MCF 10A (cell line): ENCODE results near the gene TMEM212. TPM values are rescaled to one million over a fixed set of nuclear protein-coding genes. Genes with fewer than 3 reads are reported as not detected.

ENCODE experiments used
- BruUV-seq: library from RNA; stranded (reverse); fragments of 400-500 nt; replicated peaks from 2 replicates; lab custom pipeline; 2021; lab: Mats Ljungman, UMichigan
- CTCF ChIA-PET: fragments of 300-600 bp; sonication (Branson Sonifier 250); formaldehyde crosslinking; extraction: SDS; loops from one replicate; lab custom pipeline; 2021; ENCODE audit warnings: antibody characterized with exemption, inconsistent platforms; lab: Yijun Ruan, JAX
- POLR2A ChIA-PET: fragments of 300-600, 350-650 bp; sonication (Branson Sonifier 250); formaldehyde crosslinking; extraction: SDS; loops from one replicate; lab custom pipeline; 2020; ENCODE audit warnings: antibody characterized with exemption, inconsistent platforms; lab: Yijun Ruan, JAX
- DNase-seq: peaks from one replicate; pipeline ENCODE4 v3.0.0-alpha.2; 2018; ENCODE audit not compliant: unreplicated experiment
- H3K27ac Mint-ChIP-seq: one replicate; pipeline ENCODE4 v1.8.0; 2022; ENCODE audit warnings: mild to moderate bottlenecking, low read depth, mixed read lengths; ENCODE audit not compliant: unreplicated experiment
- H3K27me3 Mint-ChIP-seq: one replicate; pipeline ENCODE4 v1.8.0; 2022; ENCODE audit warnings: mixed read lengths; ENCODE audit not compliant: insufficient read depth, unreplicated experiment
- H3K36me3 Mint-ChIP-seq: one replicate; pipeline ENCODE4 v1.8.0; 2022; ENCODE audit warnings: mild to moderate bottlenecking, moderate library complexity, mixed read lengths; ENCODE audit not compliant: insufficient read depth, unreplicated experiment
- H3K4me1 Mint-ChIP-seq: one replicate; pipeline ENCODE4 v1.8.0; 2022; ENCODE audit warnings: mixed read lengths; ENCODE audit not compliant: insufficient read depth, unreplicated experiment
- H3K4me3 Mint-ChIP-seq: one replicate; pipeline ENCODE4 v1.8.0; 2022; ENCODE audit warnings: mild to moderate bottlenecking, moderate library complexity, mixed read lengths; ENCODE audit not compliant: unreplicated experiment
- H3K9me3 Mint-ChIP-seq: one replicate; pipeline ENCODE4 v1.8.0; 2022; ENCODE audit warnings: mixed read lengths; ENCODE audit not compliant: unreplicated experiment
- intact Hi-C: fragments of 100-400 bp; cut with micrococcal nuclease; formaldehyde crosslinking; loops from 2 replicates; pipeline ENCODE4 v1.14.1; 2022
- total RNA-seq: library from RNA; stranded (reverse); gene quantifications from 2 replicates; pipeline ENCODE4 v1.2.3, GENCODE V29; 2022
- TF ChIP-seq, protein P1 (sequence below): fragments of 200-600 bp; IDR thresholded peaks from one replicate; pipeline ENCODE4 v1.8.0; 2022; ENCODE audit warnings: antibody characterized with exemption, mild to moderate bottlenecking; ENCODE audit not compliant: unreplicated experiment

TMEM212 gene
- total RNA-seq, 1 experiment from 2014 or later: not detected

DNA sequence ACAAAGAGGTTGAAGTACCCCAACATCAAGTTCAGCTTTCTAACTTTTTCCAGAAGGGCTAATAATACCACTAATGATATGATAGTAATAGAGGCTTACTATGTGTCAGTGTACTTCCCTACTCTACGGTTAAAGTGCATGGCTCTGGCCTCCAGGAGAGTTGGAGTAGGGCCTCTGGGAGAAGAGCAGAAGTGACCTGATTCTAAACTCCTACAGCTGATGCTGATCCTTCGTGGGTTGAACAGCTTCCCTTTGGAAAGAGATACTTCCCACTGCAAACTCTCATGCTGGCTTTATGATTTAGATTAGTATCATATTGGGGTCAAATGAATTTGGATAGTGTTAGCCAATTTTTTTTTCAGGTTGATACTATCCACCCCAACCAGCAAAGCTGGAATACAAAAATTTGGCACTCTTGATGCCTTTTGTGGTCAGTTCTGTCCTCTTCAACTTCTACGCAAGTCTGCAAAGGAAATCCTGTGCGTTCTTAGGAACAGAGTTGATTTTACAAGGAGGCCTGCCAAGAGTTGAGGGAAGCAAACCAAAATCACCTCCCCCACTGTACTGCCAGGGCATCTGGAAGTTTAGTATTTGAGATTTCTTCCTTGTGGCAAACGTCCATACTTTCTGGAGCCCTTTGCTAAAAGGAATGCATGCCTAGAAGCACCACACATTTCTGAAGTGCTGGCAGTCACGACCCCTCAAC, 17.8 kb downstream of the TMEM212 start:
- CTCF ChIA-PET: no interaction called here
- TF ChIP-seq, protein P1, sequence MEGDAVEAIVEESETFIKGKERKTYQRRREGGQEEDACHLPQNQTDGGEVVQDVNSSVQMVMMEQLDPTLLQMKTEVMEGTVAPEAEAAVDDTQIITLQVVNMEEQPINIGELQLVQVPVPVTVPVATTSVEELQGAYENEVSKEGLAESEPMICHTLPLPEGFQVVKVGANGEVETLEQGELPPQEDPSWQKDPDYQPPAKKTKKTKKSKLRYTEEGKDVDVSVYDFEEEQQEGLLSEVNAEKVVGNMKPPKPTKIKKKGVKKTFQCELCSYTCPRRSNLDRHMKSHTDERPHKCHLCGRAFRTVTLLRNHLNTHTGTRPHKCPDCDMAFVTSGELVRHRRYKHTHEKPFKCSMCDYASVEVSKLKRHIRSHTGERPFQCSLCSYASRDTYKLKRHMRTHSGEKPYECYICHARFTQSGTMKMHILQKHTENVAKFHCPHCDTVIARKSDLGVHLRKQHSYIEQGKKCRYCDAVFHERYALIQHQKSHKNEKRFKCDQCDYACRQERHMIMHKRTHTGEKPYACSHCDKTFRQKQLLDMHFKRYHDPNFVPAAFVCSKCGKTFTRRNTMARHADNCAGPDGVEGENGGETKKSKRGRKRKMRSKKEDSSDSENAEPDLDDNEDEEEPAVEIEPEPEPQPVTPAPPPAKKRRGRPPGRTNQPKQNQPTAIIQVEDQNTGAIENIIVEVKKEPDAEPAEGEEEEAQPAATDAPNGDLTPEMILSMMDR: no peak
- BruUV-seq: no TSS peak

DNA sequence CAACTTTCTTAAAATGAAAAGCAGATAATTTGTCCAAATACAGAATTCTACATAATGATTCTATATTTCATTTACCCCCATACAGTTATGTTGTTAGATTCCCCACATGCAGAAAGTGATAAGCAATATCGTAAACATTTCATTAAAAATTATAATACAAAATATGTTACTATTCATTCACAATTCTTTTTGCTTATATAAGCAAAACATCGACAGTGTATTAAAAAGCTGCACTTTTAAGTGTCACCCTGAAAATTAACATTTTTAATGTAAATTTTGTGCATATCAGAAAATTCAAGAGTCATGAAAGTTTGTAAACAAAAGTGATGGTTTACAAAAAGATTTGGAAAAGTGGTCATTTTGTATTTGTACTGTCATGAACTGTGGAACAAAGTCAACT, 19.2 kb downstream of the TMEM212 start:
- H3K4me3 Mint-ChIP-seq: no peak overlapping the region
- POLR2A ChIA-PET: no interaction called here

More for the DNA sequence above, 17.8 kb downstream of the TMEM212 start:
- no peak overlapping the region for H3K27ac Mint-ChIP-seq
- H3K9me3 Mint-ChIP-seq: no peaks in the 10 kb centered on the region
- H3K4me3 Mint-ChIP-seq: no peak overlapping the region
- intact Hi-C loops: no loop called here
- H3K4me1 Mint-ChIP-seq: no peaks in the 10 kb centered on the region
- POLR2A ChIA-PET: no interaction called here
- H3K27me3 Mint-ChIP-seq: no peaks in the 10 kb centered on the region
- no peak for DNase-seq
- no peaks in the 10 kb centered on the region for H3K36me3 Mint-ChIP-seq

DNA sequence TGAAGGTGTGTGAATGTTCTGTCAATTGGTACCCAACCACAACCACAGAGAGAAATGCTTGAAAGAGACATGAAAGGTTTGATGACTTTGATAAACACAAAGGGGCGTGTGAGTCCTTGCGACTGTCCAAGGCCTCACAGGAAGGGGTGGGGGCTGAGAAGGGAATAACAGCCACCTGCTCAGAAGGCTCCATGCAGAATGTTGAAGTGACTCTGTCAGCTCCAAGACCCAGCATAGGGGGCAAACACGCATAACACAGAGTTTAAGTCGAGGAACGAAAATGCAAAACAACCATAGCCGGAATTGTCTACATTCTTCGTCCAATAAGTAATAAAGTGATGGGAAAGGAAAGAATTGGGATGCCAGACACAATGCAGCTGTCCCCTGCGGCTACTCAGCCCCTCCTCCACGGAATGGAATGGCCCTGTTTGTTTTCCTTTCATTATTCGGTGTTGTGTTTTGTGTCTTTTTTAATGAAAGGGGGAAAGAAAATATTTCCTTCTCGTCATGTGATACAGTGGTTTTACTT, 19.9 kb downstream of the TMEM212 start:
- Mint-ChIP-seq H3K4me1 (no peaks in the 10 kb centered on the region), H3K27me3 (no peaks in the 10 kb centered on the region), H3K36me3 (no peaks in the 10 kb centered on the region), H3K27ac (no peak overlapping the region), H3K4me3 (no peak overlapping the region), H3K9me3 (no peaks in the 10 kb centered on the region)
- POLR2A ChIA-PET: no interaction called here
- no peak for DNase-seq
- intact Hi-C loops: no loop called here
- BruUV-seq: no TSS peak
- TF ChIP-seq, protein P1: no peak
- CTCF ChIA-PET: no interaction called here

More for the DNA sequence above, 19.2 kb downstream of the TMEM212 start:
- intact Hi-C loops: no loop called here
- CTCF ChIA-PET: no interaction called here
- DNase-seq: no peak
- no TSS peak for BruUV-seq
- H3K27ac Mint-ChIP-seq: no peak overlapping the region
- H3K4me1 Mint-ChIP-seq: no peaks in the 10 kb centered on the region
- no peaks in the 10 kb centered on the region for H3K27me3 Mint-ChIP-seq
- no peaks in the 10 kb centered on the region for H3K9me3 Mint-ChIP-seq
- TF ChIP-seq, protein P1: no peak
- H3K36me3 Mint-ChIP-seq: no peaks in the 10 kb centered on the region

DNA sequence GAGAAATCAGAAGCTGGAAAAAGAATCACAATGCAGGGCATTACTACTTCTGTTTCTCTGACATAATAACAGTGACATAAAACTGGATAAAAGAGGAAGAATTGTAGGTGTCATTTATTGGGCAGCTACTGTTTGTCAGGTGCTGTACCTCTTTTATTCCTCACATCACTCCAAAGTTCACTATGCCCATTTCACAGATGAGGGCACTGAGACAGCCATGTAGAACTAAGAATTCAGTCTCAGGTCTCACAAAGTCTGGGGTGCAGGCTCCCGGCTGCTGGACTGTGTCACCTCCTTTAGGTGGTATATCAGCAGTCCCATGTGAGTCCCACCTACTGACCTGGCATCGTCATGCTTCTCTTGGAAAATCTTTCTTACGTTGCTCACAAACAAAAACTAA, 20.8 kb downstream of the TMEM212 start:
- Mint-ChIP-seq H3K4me3 (no peak overlapping the region), H3K4me1 (no peaks in the 10 kb centered on the region), H3K36me3 (no peaks in the 10 kb centered on the region), H3K9me3 (no peaks in the 10 kb centered on the region), H3K27ac (no peak overlapping the region), H3K27me3 (no peaks in the 10 kb centered on the region)
- BruUV-seq: no TSS peak
- intact Hi-C loops: no loop called here
- ChIA-PET POLR2A (no interaction called here), CTCF (interaction anchor here (0.6 kb wide), 1 partner anchor 718 kb away, joined by 3 read pairs; no protein-coding TSS in a partner anchor)
- TF ChIP-seq, protein P1: no peak
- no peak for DNase-seq
